ENCODE data around the gene GNA14. TPM values are rescaled to one million over a fixed set of nuclear protein-coding genes. Genes with fewer than 3 reads are reported as not detected.

Gene GNA14
- total RNA-seq, 1 experiment from 2014 or later, result 0.37 TPM

GRCh38 chr9:77599492-77599891, 48.6 kb downstream of the GNA14 start:
- no CpG with 5 or more reads among the region's 8 CpGs for WGBS (ENCODE audit: extremely low coverage, insufficient read length, low lambda C conversion rate)

More at GRCh38 chr9:77599492-77599891, 48.6 kb downstream of the GNA14 start:
- no peak overlapping the region for H3K23ac ChIP-seq (ENCODE audit: insufficient read length, low read depth, low read length)
- H3K27ac Mint-ChIP-seq, result no peak overlapping the region
- H4K5ac ChIP-seq (ENCODE audit: insufficient read length, low read depth, low read length), result no peak overlapping the region
- TF ChIP-seq CTCF (conservative IDR thresholded peaks at IDR 0.05), result no peak
- H2BK15ac ChIP-seq (ENCODE audit: low read depth, low read length), result no peak overlapping the region
- no peak overlapping the region for H3K14ac ChIP-seq (ENCODE audit: insufficient read depth, low read length)
- H2BK120ac ChIP-seq (ENCODE audit: low read depth, low read length, poor library complexity, severe bottlenecking), result no peak overlapping the region
- H3K4me3 Mint-ChIP-seq, result no peak overlapping the region
- no peak overlapping the region for H2AK5ac ChIP-seq (ENCODE audit: insufficient read length, low read length)
- no peak overlapping the region for H3K27ac ChIP-seq (ENCODE audit: insufficient read length, low read depth, low read length)
- H3K56ac ChIP-seq (ENCODE audit: insufficient read length, low read depth, low read length), result no peak overlapping the region
- H4K20me1 ChIP-seq (ENCODE audit: control insufficient read depth, insufficient read depth, insufficient read length), result no peaks in the 10 kb centered on the region
- no peak overlapping the region for H2BK20ac ChIP-seq (ENCODE audit: low read depth, low read length, poor library complexity, severe bottlenecking)
- H3K79me2 ChIP-seq (ENCODE audit: insufficient read depth, low read length), result peaks cover 1% of the 10 kb centered on the region; the same call in 1 of the 2 replicates
- H3K27me3 ChIP-seq (ENCODE audit: insufficient read depth, low read length), result no peaks in the 10 kb centered on the region
- H3K23me2 ChIP-seq (ENCODE audit: insufficient read length, low read depth, low read length, poor library complexity, severe bottlenecking), result no peaks in the 10 kb centered on the region
- H2AFZ ChIP-seq (ENCODE audit: low read length), result no peak overlapping the region
- no peaks in the 10 kb centered on the region for H3K36me3 Mint-ChIP-seq (ENCODE audit: insufficient read depth in 1 of 3, low read depth in 3 of 3)
- H3K9me3 ChIP-seq (ENCODE audit: control insufficient read depth, low read depth, low read length), result no peaks in the 10 kb centered on the region
- no peak overlapping the region for H2BK12ac ChIP-seq (ENCODE audit: insufficient read length, low read depth, low read length)
- no peak overlapping the region for H4K8ac ChIP-seq (replicated peaks; ENCODE audit: insufficient read length, low read depth, low read length)
- H3K79me1 ChIP-seq (ENCODE audit: insufficient read depth, low read depth, low read length, poor library complexity, severe bottlenecking), result no peaks in the 10 kb centered on the region
- H3K4me1 ChIP-seq (ENCODE audit: insufficient read depth, low read length), result peaks cover 22% of the 10 kb centered on the region
- no peak overlapping the region for H3K18ac ChIP-seq (ENCODE audit: insufficient read length, low read depth, low read length)
- no peak overlapping the region for H2BK5ac ChIP-seq (ENCODE audit: insufficient read length, low read length)
- no peak overlapping the region for H3T11ph ChIP-seq (ENCODE audit: low read length)
- no peak for DNase-seq
- no peak overlapping the region for H3K9ac ChIP-seq (ENCODE audit: extremely low read depth, insufficient read length, low read length)
- H3K4me2 ChIP-seq (ENCODE audit: insufficient read depth, insufficient read length, low read length), result no peak overlapping the region
- H3K9me3 Mint-ChIP-seq, result no peaks in the 10 kb centered on the region
- H4K91ac ChIP-seq (ENCODE audit: insufficient read length, low read depth, low read length), result no peak overlapping the region
- no peaks in the 10 kb centered on the region for H3K27me3 Mint-ChIP-seq (ENCODE audit: low read depth)
- peaks cover 30 to 44% of the 10 kb centered on the region in 2 experiments for H3K4me1 Mint-ChIP-seq
- no peak overlapping the region for H3K4ac ChIP-seq (ENCODE audit: low read depth, low read length)
